ENCODE results near the gene SEC22B.
"Not testable (repeated sequence)": the region's sequence is repeated elsewhere in the genome, so short reads cannot be mapped to it uniquely, and the experiment has no call there.

Gene SEC22B

DNA sequence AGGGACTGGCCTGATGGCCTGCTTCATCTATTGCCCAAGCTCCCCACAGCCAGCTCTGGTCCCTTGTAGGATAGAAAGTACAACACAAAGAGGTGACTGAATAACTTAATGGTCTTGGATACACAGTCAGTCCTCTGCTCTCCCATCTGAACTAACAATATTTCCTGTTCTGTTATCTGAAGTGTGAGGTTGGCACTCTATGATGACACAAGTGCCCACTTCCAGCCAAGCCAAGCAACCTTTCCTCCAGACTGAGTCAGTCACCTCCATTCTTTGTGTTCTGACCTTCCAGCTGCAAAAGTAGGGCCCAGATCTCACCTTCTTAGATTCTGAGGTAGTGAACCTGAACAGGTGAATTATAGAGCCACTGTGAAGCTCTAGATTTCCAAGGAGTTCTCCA, 34.5 kb downstream of the SEC22B start:
- ATAC-seq: not testable (repeated sequence)

DNA sequence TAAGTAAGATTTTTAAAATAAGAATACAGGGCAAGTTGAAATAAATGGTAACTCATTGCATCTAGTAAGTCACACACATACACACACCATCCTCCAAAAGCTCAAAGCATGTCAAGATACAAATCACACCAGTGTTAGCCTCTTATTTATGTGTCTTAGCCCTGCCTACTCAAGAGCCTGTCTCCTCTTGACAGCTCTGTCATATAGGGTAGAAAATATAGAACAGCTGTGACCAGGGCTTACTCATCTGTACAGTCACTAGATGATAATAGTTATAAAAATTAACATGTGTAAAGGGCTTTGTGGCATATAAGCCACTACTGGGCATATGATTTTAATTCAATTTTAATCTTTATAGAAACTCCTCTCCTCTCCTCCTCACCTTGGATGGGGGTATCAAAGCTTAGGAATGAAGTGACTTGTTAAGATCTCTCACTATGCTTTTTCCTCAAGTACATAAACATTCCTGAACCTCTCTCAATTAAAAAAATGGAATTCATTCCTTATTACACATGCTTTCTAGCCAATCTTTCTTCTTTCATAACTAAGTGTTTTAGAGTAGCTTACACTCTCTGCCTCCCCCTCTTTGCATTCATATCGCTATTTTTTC, 35.6 kb downstream of the SEC22B start:
- not testable (repeated sequence) for ATAC-seq

DNA sequence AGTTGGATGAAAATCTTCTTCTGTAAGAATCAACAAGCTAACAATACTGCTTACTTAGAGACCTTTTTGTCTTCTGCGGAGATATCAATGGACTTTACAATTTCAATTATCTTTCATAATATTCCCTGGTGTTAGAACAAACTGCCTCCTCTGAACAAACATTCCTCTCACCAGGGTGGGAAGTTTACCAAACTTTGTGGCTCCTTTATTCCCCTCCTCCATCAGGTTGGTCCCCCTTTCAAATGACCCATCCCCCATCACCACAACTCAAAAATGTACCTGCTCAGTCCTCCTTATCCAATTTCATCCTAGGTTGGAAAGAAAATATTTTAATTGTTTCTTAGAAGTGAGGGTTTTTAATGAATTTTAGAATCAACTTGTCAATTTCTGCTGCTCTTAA, 40.2 kb downstream of the SEC22B start:
- not testable (repeated sequence) for ATAC-seq

DNA sequence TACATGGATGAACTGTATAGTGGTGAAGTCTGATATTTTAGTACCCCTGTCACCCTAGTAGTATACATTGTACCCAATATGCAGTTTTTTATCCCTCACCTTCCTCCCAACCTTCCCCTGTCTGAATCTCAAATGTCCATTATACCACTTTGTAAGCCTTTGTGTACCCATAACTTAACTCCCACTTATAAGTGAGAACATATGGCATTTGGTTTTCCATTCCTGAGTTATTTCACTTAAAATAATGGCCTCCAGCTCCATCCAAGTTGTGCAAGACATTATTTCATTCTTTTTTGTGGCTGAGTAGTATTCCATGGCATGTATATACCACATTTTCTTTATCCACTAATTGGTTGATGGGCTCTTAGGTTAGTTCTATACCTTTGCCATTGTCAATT, 42.4 kb downstream of the SEC22B start:
- ATAC-seq: not testable (repeated sequence)

DNA sequence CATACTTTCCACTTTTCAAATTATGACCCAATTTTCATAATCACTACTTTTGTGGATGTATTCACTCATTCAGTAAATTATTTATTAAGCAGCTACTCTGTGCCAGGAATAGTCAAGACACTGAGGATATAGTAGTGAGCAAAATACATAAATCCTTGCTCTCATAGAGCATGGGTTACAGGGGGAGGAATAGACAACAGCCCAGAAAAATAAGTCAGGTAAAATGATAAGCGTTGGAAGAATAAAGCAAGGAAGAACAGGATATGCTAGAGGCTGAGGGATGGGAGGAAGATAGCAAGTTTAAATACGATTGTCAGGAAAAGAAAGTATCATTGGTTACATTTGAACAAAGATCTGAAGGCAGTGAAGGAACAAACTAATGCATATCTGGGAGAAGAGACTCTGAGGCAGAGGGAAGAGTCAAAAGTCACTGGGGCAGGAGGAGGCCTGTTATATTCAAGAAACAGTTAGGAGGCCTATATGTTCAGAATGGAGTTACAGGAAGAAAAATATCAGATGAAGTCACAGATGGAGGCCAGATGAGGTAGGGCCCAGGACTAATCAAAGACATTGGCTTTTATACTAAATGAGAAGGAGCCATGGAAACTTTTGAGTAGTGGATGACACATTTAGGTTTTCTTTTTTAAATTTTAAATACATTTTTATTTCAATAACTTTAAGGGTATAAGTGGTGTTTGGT, 42.9 kb downstream of the SEC22B start:
- ATAC-seq: no peak
- TF ChIP-seq, protein P1, sequence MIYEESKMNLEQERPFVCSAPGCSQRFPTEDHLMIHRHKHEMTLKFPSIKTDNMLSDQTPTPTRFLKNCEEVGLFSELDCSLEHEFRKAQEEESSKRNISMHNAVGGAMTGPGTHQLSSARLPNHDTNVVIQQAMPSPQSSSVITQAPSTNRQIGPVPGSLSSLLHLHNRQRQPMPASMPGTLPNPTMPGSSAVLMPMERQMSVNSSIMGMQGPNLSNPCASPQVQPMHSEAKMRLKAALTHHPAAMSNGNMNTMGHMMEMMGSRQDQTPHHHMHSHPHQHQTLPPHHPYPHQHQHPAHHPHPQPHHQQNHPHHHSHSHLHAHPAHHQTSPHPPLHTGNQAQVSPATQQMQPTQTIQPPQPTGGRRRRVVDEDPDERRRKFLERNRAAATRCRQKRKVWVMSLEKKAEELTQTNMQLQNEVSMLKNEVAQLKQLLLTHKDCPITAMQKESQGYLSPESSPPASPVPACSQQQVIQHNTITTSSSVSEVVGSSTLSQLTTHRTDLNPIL (CRISPR knock-in tag; IDR thresholded peaks at IDR 0.05; ENCODE audit: low read depth): no peak
- TF ChIP-seq, protein P2, sequence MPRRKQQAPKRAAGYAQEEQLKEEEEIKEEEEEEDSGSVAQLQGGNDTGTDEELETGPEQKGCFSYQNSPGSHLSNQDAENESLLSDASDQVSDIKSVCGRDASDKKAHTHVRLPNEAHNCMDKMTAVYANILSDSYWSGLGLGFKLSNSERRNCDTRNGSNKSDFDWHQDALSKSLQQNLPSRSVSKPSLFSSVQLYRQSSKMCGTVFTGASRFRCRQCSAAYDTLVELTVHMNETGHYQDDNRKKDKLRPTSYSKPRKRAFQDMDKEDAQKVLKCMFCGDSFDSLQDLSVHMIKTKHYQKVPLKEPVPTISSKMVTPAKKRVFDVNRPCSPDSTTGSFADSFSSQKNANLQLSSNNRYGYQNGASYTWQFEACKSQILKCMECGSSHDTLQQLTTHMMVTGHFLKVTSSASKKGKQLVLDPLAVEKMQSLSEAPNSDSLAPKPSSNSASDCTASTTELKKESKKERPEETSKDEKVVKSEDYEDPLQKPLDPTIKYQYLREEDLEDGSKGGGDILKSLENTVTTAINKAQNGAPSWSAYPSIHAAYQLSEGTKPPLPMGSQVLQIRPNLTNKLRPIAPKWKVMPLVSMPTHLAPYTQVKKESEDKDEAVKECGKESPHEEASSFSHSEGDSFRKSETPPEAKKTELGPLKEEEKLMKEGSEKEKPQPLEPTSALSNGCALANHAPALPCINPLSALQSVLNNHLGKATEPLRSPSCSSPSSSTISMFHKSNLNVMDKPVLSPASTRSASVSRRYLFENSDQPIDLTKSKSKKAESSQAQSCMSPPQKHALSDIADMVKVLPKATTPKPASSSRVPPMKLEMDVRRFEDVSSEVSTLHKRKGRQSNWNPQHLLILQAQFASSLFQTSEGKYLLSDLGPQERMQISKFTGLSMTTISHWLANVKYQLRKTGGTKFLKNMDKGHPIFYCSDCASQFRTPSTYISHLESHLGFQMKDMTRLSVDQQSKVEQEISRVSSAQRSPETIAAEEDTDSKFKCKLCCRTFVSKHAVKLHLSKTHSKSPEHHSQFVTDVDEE (CRISPR knock-in tag; IDR thresholded peaks at IDR 0.05): no peak
- TF ChIP-seq, protein P3, sequence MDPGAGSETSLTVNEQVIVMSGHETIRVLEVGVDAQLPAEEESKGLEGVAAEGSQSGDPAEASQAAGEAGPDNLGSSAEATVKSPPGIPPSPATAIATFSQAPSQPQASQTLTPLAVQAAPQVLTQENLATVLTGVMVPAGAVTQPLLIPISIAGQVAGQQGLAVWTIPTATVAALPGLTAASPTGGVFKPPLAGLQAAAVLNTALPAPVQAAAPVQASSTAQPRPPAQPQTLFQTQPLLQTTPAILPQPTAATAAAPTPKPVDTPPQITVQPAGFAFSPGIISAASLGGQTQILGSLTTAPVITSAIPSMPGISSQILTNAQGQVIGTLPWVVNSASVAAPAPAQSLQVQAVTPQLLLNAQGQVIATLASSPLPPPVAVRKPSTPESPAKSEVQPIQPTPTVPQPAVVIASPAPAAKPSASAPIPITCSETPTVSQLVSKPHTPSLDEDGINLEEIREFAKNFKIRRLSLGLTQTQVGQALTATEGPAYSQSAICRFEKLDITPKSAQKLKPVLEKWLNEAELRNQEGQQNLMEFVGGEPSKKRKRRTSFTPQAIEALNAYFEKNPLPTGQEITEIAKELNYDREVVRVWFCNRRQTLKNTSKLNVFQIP (CRISPR knock-in tag; IDR thresholded peaks at IDR 0.05; ENCODE audit: borderline replicate concordance, low read depth): no peak
- no peak for TF ChIP-seq PPARA (CRISPR knock-in tag; IDR thresholded peaks at IDR 0.05; ENCODE audit: borderline replicate concordance)

DNA sequence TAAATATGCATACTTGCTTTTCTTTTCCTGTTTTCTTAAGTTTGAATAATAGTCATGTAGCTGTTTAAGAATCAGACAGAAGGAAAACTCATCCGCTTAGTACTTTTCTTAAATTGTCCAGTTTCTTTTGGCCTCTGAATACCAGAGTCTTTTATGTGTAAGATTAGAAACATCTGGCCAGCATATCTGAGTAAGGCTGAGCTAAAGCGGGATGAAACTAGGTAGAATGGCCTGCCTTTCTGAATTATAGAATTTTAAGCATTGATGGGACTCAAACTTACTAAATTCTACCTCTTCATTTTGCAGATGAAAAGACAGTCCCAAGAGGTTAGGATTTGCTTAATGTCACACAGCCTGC, 43.9 kb downstream of the SEC22B start:
- peak; percentile 74 for ATAC-seq

DNA sequence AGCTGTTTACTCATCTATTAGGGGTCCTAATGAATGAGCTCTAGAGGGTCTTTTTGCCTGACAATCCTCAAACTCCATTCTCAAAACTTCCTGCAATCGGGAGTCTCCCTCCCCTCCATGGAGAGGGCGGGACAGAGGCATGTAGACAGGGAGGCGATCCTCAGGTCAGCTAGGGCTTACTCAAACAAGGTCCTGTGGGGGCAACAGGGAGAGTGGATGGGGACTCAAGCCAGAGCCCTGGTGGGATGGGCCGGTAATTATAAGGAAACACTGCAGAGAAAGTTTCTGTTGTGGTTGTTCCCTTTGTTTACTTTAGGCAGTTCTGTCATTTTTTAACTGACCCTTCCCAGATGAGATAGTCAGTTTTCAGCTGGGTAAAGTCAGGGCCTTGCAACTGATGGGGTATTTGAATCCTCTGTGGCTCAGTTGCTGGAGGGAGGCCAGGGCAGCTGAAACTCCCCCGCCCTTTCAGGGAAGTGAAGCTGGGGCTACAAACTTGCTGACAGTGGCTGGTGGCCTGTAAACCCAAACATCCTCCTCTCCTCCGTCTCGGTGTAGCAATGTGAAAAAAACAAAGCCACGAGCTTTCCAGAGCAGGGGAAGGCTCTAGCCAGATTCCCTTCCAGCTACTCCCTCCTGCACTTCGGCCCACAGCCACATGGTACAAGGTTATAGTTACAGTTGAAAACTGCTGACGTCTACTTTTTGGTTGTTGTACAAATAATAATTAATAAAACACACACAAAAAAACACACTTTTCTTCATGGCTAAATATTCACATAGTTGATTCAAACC, 44.5 kb downstream of the SEC22B start:
- peak; percentile 89 for ATAC-seq

DNA sequence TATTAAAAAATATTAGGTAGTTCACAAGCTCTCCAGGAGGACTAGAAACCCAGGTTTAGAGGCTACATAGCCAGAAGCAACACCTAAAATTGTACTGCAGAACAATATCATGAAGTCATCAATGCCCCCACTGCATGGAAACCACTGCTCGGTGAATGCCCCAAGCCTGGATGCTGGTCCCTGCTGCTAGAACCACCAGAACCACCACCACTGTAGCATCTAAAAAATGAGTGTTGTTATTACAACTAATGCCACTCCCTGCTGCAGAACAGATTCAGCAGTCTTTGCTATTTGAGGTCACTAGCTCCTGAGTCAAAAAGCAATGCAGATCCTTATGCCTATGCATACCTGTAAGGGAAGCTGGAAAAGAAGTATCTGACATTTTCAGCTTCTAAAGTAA, 48.4 kb downstream of the SEC22B start:
- not testable (repeated sequence) for ATAC-seq

DNA sequence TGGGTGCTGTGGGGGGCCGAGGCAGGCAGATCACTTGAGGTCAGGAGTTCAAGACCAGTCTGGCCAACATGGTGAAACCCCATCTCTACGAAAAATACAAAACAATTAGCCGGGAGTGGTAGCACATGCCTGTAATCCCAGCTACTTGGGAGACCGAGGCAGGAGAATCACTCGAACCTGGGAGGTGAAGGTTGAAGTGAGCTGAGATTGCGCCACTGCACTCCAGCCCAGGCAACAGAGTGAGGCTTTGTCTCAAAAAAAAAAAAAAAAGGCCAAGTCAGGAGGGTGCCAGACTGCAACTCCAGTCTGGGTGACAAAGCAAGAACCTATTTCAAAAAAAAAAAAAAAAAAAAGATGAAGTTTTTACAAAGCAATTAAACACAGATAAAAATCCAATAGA, 50.1 kb downstream of the SEC22B start:
- ATAC-seq: not testable (repeated sequence)

DNA sequence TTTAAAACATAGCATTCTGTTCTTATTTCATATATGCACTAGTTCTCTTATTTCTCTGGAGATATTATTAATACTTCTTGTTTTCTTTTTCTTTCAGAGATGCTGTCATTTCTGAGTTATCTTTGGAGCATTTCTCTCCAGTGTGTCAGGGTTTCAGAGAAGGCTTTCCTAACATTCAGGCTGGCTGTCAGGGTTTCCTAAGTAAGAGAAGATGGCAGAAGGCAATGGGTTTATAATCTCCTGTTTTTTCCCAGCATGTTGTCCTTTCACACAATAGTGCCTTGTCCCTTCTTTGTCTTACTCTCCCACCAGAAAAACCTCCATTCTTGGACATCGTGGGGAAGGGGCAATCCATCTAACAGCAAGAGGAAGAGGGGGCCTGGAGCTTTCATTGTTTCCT, 51.7 kb downstream of the SEC22B start:
- ATAC-seq: not testable (repeated sequence)

DNA sequence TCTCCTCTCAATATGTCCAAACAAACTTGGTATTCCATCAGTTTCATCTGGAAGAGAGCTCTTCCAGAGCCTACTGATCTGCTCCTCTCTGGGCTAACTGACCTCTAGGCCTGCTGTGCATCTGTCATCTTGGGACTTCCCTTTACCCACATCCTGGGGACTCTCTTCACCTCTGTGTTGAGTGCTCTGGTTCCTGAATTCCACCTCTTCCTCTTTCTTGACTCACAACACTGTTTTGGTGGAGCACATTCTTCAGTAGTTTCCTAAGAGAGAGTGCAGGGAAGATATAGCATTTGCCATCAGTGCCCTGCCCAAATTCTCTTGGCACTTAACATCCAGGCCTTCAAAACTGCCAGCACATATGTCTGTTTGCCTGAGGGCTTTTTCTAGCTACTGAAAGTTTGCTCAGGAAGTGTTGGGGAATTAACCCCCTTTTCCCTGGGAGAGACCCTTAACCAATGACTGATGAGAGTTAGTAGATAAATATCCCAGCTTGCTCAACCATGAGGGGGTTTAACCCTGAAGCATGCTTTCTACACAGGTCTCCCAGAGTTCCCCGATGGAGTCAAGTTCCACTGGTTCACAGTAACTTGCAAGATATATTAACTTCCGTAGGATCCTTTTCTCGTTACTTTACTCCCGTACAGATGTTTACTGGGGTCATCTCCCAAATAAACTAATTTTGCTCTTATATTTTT, 52.4 kb downstream of the SEC22B start:
- peak; percentile 22; the same call in 1 of the 3 replicates for ATAC-seq

DNA sequence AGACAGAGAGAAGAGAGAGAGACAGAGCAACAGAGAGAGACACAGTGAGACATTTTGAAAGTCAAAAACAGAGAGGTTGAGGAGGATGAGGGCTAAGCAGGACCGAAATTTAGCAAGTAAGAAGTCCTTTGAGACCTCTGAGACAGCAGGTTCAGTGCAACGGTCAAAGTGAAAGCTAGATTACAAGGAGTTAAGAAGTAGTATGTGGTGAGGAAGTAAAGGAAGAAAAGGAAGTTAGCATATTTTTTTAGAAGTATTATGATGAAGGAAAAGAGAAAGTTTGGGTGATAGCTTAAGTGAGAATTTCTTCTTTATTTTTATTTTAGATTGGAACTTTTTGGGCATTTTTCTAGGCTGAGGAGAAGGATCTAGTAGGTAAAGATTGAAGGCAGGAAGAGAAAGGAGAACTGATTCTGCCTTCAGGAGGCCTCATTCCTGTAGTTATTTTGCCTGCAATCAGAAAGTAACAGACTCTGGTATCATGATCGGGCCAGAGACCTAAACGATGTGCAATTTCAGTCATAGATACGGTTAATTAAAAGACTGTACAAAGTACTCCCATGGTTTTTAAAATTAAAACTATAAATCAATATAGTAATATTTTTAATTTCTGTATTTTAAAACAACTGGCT, 53.9 kb downstream of the SEC22B start:
- not testable (repeated sequence) for ATAC-seq

DNA sequence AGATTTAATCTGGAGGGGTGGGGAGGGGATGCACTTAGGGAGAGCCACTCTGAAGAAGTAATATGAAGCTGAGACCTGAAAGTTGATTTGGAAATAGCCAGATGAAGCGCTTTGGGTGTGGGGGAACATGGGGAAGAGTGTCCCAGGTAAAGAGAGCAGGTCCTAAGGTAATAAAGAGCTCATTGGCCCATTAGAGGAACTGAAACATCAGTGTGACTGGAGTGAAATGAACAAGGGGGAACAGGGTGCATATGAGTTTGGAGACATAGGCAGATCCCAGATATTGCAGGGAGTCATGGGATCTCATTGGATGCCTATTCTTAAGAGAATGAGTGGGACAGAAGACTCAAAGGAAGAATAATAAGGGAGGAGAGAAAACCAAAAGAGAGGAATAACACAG, 54.5 kb downstream of the SEC22B start:
- not testable (repeated sequence) for ATAC-seq

DNA sequence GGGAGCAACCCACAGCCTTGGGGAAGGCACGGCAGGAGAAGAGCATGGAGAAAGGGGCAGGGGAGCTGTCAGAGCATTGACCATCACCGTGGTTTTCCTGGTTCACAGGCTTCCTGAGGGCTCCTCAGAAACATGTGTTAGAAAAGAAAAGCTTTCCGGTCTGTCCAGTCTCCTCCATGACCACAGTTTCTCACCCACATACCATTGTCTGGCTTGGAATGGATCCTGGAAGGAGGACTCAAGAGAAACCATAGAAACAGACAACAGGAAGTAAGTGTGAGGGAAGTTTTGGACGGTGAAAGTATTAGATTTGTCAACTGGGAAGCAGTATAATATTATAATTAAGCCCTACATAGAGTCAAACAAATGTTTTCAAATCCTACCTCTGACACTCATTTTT, 55.8 kb downstream of the SEC22B start:
- ATAC-seq: peak; percentile 60

DNA sequence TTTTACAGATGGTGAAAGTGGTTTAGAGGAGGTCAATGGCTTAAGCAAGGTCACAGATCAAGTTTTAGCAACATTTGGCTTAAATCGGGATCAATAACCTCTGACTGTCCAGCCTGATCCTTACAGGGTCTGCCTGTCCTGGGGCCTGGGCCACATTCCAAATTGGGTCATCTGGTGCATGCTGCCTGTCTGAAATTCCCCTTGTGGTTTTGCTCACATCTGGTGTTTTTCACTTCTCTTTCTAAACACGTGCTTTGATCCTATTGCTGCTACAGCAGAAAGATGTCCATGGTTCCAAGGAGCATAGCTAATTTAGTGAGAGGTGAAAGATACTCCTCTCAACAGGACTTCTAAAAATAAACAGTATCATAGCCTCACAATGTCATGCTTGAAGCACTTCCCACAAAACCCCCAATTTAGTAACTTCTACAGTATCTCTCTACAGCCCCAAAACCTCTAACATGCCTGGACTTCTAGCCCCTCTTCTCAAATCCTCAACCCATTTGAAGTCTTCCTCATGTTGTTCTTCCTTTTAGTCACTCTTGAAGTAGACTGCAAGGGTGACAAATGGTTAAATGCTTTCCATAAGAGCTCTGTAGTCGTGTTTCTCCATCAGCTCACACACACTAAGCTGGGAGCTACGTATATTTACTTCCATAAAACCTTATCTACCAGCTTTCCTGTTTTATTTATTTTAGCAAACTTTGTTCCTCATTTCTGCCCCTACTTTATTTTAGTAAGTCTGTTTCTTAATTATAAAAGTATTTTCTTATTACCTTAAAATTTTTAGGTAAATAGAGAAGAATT, 58.7 kb downstream of the SEC22B start:
- peak; percentile 87 for ATAC-seq

Data from SK-N-SH treated with all-trans-retinoic acid at 6 μM for 48 hours (cell line).